Keratinocyte (primary cell): ENCODE data around the gene ADAP2.

Source experiments
- CTCF ChIP-seq, 3 experiments: IDR thresholded peaks in 1 of 3; conservative IDR thresholded peaks in 1 of 3; optimal IDR thresholded peaks in 1 of 3; 2 replicates in 2 of 3; 3 replicates in 1 of 3; pipeline versions ENCODE3 to v1.5.1; 2011; ENCODE audit warnings: low read length in 3 of 3, mild to moderate bottlenecking in 3 of 3, moderate library complexity in 2 of 3, control low read depth in 1 of 3, inconsistent platforms in 1 of 3; ENCODE audit not compliant: insufficient read depth in 2 of 3; ENCODE audit errors: extremely low read depth in 1 of 3
- EZH2 ChIP-seq: IDR thresholded peaks from one replicate; pipeline ENCODE4 v1.6.1; 2012; ENCODE audit warnings: inconsistent platforms, mild to moderate bottlenecking, low read length, moderate library complexity

- TF ChIP-seq CTCF (optimal IDR thresholded peaks at IDR 0.05 in 1 of 3, IDR thresholded peaks at IDR 0.05 in 1 of 3, conservative IDR thresholded peaks at IDR 0.05 in 1 of 3; ENCODE audit: extremely low read depth in 1 of 3, insufficient read depth in 2 of 3, low read length in 3 of 3): no peak
- no peak for TF ChIP-seq EZH2
These were observed 82.4 kb downstream of the ADAP2 start for GRCh38 chr17:31004160-31004559.
